Raji (cell line): ENCODE results near the gene ANO1.

Experiments used
- POLR2A ChIP-seq: IDR thresholded peaks from 2 replicates; pipeline ENCODE4 v1.6.1; 2011; ENCODE audit warnings: low read depth, low read length, control low read depth; ENCODE audit not compliant: insufficient read depth

ANO1 gene

GRCh38 chr11:70141486-70142220, 63.5 kb downstream of the ANO1 start:
- no peak for TF ChIP-seq POLR2A

DNA sequence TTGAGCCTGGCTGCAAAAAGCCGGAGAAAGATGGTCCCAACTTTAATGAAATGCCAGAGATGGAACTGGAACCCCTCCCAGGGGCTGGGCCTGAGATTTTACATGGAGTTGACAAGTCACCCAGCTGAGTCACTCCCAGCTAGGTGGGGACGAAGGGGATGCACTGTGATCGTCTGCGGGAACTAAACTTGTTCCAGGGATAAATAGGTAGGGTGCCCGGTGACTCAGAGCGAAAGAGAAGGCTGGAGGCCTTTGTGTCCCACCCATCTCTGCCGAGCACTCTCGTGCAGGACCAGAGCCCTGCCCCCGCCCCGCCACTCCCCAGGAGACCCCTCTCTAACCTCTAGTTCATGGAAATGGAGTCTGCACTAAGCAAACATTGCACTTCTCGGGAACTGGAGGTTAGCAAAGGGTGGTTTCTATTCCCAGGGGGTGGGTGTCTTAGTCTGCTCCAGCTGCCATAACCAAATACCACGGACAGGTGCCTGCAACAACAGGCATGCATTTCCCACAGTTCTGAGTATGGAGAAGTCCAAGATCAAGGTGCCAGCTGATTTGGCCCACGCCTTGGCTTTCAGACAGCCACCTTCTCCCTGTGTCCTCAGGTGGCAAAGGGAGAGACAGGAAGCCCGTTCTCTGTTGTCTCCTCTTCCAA, 64.2 kb downstream of the ANO1 start:
- TF ChIP-seq POLR2A = no peak

GRCh38 chr11:70144262-70144661, 66.1 kb downstream of the ANO1 start:
- TF ChIP-seq POLR2A = no peak

DNA sequence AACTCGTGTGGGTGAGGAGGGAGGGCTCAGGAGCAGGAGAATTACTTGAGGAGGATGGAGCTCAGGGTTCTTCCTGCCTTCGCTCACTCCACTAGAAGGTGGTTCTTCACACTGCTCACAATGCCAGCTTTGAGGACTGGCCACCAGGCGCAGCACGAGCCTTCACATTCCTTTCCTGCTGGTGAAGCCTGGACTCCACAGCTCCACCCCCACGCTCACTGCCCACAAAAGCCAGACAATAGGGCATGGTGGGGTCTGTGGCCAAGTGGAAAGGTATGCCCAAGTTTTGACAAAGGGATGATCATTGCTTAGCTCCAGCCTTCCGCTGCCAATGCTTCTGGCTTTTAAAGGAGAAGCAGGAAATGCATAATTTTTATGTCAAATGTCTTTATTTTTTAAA, 67.0 kb downstream of the ANO1 start:
- TF ChIP-seq POLR2A = no peak

- no peak for TF ChIP-seq POLR2A
These were observed 67.7 kb downstream of the ANO1 start for GRCh38 chr11:70145841-70146240.

- no peak for TF ChIP-seq POLR2A
These were observed 68.2 kb downstream of the ANO1 start for GRCh38 chr11:70146299-70146698.

DNA sequence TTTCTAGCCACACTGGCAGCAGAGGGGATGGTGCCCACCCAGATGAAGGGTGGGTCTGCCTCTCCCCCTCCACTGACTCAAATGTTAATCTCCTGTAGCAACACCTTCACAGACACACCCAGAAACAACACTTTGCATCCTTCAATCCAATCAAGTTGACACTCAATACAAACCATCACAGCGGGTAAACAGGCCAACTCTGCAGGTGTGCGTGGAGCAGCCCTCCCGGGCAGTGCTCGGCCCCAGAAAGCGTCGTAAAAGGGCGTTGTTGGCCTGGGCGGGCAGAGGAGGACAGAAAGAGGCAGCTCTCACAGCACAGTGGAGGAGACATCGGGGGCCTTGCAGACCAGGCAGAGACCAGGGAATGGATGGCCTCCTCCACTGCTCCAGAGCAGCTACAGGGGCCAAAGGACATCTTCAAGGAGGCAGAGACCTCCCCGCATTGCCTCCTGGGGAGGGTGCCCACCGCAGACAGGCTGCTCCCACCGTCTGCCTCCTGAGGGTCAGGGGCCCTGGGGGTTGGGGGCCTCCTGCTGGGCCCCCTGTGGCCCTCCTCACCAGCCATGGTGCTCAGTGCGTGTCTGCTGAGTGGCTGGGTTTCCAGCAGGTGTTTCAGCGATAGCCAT, 68.9 kb downstream of the ANO1 start:
- no peak for TF ChIP-seq POLR2A

DNA sequence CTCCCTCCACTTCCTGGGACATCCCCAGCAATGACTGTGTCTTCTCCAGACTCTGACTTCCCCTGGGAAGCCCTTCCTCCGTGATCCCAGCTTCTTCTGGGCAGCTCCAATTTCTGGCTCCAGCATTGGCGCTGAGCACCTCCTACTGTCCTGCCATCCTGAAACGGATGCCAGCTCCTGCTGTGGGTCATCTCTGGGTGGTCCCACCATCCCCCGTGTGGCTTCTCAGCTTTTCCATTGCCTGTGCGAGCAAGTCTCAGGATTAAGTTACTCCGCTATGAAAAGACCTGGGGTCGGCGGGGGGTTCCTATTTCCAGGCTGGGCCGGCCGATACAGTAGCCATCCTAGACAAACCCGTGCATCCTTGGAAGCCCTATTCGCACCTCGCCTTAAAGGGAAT, 69.6 kb downstream of the ANO1 start:
- TF ChIP-seq POLR2A = no peak

GRCh38 chr11:70151671-70152070, 73.6 kb downstream of the ANO1 start:
- TF ChIP-seq POLR2A = no peak

- TF ChIP-seq POLR2A = no peak
These were observed 75.1 kb downstream of the ANO1 start for GRCh38 chr11:70153133-70153727.

DNA sequence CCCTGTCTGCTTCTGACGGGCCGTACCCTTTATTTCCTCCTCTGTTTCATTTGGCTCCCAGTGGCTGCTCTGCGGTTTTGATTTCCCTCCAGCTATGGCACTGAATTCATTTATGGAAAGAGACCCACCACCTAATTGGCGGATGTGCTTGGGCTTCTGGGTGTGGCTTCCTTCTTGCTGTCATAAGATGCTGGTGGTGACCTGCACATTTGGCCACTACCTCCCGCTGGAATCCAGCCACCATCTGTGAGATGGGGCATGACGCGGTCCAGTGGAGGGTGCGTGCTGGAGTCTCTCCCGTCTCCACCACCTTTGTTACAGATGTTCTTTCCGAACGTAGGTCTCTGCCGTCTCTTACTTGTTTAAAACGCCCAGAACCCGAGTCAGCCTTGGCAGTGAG, 77.3 kb downstream of the ANO1 start:
- TF ChIP-seq POLR2A = no peak

DNA sequence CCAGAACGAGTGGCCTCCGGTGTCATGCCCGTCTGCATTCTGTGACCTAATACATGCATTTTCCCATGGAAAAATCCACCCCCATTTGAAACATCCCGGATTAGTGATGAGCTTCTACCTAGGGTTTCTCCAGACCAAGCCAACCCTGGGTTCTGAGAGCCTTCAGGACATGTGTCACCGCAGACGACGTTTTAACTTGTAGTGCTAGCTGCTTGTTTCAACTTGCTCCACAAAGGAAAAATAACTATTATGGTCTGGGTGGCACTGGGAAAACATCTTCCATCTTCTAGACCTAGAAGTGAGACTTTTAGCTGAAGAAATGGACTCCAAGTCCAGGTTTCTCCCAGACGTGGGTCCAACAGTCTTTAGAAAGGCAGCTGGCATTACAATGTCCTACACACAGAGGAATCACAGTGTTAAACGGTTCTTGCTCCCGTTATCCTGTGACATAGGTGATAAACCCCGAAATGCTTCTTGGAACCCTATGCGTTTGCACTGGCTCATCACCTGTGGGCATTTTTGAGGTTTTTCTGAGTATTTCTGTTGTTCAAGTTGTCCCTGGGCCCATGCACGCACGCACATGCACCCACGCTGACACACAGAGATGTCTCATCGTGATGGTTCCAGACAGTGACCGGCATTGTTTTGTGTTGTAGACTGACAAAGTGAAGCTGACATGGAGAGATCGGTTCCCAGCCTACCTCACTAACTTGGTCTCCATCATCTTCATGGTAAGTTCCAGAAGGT, 78.3 kb downstream of the ANO1 start:
- no peak for TF ChIP-seq POLR2A

DNA sequence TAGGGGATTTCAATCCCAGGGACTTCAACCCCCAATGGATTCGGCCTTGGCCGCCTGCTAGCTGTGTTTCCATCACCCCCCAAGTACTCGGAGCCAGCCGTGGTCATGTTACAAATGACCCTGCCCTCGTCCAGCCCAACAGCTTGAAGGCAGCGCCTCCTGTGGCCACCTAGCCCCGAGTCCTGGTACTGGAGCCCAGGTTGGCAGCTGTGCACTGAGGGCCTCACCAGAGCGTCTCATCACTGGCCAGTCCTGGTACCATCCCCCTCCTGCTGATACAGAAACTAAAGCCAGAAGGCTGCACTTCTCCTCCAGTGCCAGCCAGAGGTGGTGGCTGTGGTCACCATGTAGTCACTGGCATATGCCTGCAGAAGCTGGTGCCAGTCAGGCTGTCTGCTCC, 80.1 kb downstream of the ANO1 start:
- no peak for TF ChIP-seq POLR2A

GRCh38 chr11:70158757-70159389, 80.8 kb downstream of the ANO1 start:
- no peak for TF ChIP-seq POLR2A
